Islet of Langerhans (tissue), 1 donor: ENCODE results near the gene ALG2.

Experiments used
- FAIRE-seq: peaks from one replicate; lab custom pipeline; 2011; peaks lifted over from hg19 to GRCh38; lab: Jason Lieb, UNC

ALG2 gene

DNA sequence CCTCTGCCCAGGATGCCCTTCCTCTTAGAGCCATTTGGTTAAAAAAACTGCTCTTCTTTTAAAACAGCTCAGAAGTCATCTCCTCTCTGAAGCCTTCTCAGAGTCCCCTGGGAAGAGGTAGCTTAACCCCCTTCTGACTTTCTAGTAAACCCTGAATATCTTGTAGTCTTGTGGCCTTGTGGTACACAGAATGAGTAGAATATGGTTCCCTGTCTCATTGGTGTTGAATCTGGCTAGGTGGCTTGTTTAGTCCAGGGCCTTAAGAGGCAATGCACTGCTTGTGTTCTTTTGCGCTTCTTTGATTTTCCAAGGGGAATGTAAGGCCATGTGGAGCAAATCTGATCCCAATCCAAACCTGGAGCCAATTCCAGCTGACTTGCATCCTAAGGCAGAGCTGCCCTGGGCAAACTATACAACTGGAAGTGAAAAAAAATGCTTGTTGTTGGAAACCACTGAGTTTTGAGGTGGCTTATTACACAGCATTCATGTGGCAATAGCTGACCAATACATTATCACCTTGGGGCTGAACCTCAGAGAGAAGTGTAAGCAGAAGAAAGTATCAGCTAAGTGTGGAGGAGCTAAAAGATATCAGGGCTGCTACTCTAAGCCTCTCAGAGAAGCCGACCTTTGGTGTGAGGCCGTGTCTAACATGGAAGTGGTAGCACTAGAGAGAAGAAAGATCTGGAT is 31.0 kb downstream of the ALG2 start:
- no peak for FAIRE-seq

DNA sequence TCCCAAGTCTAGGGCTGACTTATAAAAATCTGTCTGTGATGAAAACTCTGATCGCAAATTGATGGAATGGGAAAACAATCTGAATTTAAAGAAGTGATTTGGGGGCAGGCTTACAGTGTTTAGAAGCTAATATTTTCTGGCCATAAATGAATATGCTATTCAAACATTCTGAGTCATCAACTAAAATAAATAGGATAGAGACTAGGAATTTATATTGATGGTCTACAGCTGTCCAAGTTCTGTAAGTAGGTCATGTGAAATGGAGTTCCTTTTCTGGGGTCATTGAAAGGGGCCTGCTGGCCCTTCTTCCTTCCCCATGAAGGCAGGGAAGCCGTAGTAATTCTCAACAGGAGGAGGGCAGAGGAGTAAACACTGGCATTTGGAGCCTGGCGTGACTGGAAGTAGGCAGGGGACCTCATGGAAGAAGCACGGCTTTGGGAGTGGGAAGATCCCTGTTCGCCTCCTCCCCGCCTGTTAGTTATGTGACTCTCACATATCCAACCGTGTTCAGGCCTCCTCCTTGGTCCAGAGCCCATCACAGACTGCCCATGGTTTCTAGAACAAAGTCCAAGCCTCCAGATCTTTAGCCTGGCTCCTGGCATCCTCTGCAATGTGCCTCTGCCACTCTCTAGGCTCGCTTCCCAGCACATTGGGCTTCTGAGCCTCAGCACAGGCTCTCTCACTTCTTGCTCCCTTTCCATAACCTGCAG is 31.7 kb downstream of the ALG2 start:
- FAIRE-seq, result no peak

DNA sequence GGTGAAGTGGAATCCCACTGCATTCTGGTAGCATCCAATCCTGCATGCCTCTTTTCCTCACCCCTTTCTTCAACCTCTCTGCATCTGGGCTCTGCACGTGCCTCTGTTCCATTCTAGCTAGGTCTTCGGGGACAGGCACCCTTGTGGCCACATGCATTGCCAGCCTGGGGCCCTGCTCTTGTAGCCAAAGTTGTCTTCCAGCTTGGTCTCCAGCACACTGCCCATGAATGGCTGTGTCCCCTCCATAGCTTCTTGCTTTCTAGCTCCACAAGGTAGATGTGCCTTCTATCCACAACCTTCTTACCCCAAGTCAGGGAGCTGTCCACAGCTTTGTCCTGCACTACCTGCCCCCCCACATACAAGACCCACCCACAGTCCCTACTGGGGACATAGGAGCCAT is 32.6 kb downstream of the ALG2 start:
- no peak for FAIRE-seq

DNA sequence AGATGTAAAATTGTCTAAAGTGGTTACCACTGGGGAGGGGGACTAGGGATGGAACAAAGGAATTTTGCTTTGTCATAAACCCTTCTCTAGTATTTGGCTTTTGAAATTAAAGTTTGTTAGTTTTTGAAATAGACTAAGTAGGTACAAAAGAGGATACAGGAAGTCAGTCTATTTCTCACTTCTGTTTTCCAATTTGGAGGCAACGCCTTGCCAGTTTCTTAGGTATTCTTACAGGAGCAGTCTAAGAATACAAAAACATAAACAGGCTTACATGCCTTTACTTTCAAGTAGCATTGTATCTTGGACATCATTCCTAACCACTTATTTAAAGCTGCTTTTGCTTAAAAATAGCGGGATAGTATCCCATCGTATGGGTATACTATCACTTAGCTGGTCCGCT is 34.4 kb downstream of the ALG2 start:
- no peak for FAIRE-seq

DNA sequence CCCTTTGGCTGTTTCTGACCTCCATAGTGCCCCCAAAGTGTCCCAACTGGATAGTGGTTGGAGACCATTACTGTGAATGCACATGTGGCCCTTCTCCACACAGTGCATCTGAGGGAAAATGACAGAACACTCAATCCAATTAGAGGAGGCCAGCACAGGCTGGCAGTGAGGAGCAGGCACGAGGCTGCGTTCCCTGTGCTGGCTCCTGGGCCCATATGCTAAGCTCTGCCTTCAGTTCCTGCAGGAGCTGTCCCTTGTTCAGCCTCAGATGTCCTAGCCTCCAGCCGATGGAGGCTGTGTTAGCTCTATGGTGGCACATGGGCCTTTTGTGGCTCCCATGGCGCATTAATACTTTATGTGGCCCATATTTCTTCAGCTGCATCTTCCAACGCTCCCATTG is 35.8 kb downstream of the ALG2 start:
- FAIRE-seq, result no peak

DNA sequence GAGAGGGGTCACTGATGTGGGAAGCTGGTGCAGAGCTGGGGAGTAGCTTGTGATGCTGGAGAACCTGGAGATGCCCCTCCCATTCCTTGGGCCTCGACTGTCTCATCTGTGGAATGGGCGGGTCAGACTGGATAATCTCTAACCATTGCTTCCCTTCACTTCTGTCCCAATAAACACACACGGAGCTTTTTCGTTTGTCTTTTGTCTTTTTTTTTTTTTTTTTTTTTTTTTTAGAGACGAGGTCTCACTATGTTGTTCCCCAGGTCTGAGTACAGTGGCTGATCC is 36.5 kb downstream of the ALG2 start:
- FAIRE-seq, result no peak

DNA sequence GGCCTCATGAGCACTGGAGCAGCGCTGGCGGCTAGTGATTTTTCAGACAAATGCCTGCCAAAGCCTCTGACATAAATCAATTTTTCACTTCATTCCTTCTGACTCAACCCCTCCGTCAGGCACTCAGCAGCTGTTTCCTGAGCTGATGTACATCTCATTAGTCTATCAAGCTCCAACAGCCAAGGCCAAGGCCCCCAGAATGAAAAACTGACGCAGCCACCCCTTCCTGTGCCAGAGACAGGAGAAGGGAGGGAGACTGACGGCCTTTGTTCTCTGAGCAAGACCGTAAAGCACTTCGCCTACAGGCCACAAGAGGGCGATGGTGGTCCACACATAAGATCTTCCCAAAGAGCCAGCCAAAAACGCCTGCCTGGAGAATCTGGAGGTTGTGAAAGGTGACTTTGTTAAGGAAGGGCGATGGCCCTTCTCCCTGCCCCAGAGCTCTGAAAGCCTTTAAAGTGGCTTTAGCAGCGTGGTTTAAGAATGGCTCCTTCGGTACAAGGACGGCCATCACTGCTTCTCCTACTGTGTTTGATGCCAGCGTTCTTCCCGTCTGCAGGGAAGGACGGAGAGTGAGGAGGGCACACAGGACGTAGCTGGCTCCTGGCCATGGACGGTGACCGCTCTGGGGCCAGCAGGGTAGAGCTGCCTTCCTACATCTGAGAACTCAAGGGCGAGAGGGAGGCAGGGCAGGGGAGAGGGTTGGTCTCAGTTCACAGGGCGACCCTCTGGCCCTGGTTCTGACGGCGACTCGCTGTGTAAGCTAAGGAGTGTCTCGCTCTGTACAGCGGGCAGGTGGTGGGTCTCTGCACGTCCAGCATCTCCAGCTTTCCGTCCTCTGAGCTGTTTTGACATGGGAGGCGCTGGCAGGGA is 37.0 kb downstream of the ALG2 start:
- no peak for FAIRE-seq

DNA sequence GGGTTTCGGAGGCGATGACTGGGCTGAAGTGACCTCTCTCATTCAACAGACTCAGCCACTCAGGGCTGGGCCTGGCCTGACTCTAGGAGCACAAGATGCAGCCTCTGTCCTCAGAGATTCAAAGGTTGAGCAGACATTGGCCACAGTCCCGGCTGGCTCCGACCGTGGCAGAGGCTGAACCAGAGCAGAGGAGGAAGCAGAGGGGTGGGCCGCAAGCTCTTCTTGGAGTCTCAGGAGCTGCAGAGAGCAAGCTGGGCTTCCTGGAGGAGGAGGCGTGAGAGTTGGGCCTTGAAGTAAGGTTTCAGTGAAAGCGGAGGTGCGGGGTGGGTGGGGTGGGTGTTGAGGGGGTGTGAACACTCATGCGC is 37.6 kb downstream of the ALG2 start:
- no peak for FAIRE-seq

DNA sequence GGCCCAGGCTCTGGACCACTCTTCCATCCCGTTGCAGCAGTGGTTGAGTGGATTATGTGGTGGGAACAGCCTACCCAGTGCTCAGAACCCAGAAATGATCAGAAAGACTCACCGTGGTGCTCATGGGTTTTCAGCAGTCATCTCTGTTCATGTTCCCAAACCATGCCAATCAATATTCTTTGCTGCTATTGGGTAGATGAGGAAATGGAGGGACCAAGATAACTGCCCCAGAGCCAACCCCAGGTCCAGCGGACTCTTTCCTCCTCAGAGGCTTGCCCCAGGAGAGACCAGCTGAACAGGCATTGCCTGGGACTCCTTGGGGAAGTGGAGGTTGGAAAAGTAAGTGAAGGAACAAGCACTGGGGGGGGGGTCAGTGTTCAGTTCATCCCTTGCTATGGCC is 38.1 kb downstream of the ALG2 start:
- no peak for FAIRE-seq

DNA sequence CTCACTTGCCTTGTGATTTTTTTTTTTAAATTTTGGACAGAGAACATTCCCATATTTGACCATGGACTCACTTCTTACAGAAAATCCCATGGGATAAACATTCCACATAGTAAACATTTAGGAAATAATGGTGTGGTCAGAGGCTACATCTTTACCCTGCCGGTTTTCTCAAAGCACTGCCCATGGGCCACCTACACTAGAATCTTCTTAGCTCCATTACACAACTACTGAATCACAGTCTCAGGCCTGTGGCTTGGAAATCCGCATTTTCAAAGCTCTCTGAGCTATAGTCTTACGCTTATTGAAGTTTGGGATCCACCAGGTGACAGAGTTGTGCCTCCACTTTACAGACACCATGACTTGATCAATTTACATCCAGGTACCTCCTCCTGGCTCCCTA is 39.4 kb downstream of the ALG2 start:
- FAIRE-seq, result no peak

DNA sequence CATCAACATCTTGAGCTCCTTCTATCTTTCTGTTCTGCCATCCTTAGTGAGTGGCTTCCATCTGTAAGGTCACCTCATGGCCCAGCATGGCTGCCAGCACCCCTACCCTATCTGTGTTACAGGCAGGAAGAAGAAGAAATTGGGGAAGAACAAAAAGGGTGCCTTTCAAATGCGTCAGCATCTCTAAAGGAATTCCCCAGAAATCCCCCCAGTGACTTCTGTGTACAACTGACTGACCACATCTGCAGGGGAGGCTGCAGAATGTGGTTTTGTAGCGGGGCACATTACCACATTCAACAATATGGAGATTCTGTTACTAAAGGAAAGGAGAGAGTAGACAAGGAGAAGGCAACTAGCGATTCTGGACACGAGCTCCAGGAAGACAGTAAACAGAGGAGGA is 40.1 kb downstream of the ALG2 start:
- FAIRE-seq, result no peak

DNA sequence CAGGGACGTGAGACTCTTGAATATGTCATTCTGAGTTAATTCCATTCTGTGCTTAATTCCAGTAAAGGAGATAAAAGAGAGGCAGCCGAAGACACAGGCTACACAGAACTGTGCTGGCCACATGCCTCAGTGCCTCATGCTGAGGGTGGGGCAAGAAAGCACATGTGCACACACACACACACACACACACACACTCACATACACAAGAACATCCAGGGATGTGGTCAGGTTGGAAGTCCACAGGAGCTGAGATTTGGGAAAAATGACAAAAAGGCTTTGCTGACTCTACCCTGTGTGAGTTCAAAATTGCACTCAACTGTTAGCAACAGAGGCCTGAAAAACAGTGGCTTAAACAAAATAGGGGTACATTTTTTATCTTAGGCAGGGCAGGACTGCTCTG is 40.5 kb downstream of the ALG2 start:
- no peak for FAIRE-seq

DNA sequence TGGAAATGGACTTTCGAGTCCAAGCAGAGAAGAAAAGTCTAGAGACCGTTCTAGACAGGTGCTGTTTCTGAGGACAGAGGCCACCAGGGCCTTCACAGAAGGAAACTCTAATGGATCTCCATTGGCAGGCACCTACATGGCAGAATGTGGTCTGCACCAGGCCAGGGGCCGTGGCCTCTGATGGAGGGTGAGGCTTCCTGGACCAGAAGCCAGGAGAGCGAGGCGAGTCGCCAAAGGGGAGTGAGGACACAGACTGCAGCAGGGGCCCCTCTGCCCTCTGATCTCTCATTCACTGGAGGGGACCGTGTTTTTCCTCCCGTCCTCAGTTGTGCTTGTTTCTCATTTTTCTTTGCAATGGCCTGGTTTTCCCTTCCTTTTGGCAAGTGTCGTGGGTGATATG is 41.1 kb downstream of the ALG2 start:
- no peak for FAIRE-seq

DNA sequence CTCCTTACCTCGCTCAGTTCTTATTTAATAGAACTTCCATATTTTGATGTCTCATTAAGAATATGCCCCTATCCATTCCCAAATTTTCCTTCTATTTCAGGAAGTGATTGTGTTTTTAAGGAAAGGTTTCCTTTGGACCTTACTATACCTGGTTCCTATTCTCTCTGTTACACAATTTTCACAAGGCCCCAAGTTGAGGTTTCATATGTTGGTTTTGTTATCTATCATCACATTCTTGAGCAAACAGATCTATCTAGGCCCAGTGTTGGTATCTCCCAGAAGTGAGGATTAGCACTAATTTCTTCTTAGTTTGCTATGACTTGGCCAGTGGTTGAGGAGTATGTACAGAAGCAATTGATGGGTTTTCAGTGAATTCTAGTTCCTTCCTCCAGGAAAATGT is 41.5 kb downstream of the ALG2 start:
- no peak for FAIRE-seq

DNA sequence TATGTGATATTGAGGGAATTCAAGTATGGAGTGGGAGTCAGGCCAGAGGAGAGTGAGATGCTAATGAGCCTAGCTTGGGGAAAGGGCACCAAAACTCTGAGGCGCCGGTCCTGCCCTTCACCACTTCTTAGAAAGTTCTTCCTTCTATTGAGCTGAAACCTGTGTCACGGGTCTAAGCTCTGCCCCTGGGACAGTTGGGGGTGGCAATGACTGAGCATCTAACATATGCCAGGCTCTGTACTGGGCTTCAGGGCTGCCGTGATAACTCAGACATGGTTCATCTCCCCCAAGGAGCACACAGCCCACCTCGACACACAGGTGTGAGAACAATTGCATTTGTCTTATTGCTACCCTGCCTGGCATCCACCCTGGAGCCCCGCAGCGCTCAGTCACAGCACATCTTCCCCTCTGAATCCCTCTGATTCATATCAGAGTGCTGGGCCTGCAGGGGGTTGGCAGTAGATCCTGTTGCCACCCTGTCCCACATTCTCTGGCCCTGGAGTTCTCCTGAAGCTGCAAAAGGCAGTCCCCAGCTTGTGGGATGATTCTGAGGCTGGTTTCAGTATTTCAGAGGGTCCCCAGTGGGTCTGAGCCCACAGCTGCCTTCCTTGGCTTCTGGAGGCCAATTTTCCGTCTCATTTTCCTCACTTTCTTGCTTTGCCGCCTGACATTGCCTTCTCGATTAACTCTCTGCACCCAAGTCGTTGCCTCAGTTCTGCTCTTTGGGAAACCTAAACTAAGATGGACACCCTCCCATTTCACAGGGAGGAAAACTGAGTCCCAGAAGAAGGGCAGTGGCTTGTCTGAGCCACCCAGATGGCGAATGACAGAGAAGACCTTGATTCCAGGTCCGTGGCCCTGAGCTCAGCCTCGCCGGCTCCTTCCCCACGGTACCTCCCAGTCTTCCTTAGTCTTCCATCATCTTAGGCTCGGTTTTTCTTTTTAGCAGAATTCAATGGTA is 42.5 kb downstream of the ALG2 start:
- FAIRE-seq, result no peak

DNA sequence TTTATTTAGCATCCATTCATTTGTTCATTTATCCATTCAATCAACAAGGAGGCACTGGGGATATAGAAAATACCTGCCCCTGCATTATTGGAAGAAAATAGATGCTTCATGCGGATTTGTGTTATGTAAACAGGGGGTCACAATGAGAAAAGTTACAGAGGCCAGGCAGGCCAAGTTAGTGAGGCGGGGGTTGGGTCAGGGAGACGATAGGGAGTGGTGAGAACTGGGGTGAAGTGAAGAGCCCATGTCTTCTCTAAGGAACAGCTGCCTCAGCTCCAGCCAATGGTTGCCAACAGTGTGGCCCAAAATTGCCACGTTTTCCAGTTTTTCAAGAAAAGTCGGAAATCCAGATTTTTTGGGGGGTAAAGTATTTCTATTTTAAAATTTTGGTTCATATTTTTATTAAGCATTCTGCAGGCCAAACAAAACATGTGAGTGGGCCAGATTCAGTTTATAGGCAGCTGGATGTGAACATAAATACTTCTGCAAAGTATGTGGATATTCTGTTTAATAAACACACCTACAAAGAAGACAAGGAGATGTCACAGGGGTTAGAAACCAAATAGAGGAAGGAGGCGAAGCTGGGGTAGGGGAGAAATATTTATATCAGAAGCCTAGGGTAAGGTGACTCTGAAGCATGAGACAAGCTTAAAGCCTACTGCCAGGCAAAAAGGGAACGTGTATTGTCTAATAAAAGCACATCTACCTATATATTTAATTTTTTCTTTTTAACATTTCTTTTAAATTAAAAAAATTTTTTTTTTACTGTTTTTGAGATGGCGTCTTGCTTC is 44.0 kb downstream of the ALG2 start:
- no peak for FAIRE-seq

DNA sequence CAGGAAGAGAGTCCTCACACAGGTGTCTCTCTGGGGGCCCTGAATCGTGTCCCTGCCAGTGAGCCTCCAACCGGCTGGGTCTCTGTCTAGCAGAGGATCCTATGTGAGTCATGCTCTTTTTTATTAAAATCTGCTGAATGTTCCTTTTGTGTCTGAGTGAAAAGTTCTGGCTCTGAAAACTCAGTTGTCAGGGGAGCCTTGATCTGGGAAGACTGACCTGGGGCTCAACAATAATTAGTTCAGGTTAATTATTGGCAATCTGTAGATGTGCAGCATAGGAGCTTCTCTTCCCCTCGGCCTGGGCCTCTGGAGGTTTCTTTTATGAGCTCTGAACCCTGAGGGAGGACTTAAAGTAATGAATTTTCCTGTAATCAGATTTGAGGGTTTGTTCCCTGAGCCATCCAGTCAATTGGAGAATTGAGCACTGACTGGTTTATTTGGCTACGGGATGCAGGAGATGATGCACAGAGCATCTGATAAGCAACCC is 45.2 kb downstream of the ALG2 start:
- FAIRE-seq, result no peak

DNA sequence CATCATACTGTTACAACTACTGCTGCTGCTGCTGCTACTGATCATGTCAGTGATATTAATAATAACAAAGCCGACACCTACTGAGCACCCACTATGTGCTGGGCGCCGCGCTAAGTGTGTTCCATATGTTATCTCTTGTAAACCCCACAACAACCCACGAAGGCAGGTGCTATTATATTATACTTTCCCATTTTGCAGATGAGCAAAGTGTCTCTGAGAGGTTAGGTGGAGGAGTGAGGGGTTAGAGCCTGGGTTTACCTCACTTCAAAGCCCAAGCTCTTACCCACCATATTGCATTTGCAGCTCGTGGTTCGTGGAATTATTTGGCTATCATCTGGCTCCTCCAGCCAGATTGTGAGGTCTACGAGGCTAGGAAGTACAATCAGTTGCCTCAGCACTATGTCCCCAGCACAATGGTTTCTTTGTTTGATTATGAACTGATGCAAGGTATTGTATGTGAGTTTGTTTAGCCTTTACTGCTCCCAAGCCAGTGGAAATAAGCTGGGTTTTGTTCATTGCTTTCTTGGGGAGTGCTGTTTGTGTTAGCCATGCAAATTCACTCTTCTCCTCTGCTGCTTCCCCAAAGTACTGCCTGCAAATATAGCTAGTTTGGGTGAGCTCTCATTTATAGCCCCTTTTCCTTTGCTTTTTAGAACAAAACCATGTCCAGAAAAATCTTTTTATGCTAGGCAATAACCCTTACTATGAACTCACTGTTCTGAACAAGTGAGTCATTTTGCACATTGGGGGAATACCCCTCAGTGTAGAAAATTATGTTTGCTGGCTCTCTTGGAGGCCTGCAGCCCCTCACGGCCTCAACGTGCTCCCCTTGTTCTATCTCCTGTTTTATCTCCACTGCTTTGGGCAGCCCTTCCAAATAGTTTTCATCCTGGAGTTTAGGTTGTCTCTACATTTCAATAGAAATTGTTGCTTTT is 47.9 kb downstream of the ALG2 start:
- no peak for FAIRE-seq

DNA sequence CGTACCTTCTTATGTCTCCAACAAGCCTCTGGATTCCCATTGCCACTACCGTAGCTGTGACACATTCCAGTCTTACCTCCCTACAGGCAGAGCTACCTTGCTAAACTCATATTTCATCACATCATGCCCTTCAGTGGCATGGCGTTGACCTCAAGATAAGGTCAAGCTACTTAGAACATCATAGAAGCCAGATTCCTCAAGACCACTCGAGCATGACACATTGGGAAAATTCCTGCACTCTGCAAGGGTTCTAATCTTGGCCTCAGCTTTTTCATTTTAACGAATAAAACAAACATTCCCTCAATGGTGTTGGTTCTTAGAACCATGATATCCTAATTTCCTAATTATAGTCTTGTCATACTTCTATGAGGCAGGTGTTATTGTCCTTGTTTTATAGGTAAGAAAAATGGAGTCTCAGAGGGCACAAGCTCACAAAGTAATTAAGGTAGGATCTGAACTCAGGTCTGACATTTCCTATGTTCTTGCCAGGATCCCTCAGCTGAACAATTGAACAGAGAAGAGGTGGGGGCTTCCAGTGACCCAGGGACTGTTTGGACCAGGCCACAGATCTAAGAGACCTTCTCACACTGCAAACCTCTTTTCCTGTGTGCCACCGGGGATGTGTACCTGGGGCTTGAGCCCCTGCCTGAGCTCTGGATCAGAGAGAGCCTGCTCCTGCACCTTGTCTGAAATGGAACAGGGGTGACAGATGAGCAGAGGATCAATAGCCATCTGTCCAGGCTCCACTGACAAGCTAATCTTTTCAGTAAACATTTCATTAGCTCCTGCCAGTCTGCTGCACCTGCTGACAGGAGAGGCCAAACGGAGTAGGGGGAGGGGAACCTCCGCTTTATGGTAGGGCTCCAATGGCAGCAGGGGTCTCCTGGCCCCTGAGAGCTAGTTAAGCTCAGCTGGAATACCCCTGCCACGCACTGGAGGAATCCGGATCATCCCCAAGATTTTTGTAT is 49.3 kb downstream of the ALG2 start:
- no peak for FAIRE-seq
